OCI-LY7 (cell line): ENCODE results near the gene APCDD1. TPM values are rescaled to one million over a fixed set of nuclear protein-coding genes. Genes with fewer than 3 reads are reported as not detected.

ENCODE experiments used
- BruUV-seq: library from RNA; stranded (reverse); fragments of 400-500 nt; replicated peaks from 2 replicates; lab custom pipeline; 2021; lab: Mats Ljungman, UMichigan
- CTCF ChIA-PET: fragments of 300-600 bp; sonication (Branson Sonifier 250); formaldehyde crosslinking; loops from one replicate; lab custom pipeline; 2022; ENCODE audit warnings: antibody characterized with exemption; ENCODE audit not compliant: unreplicated experiment; lab: Charles Lee
- POLR2A ChIA-PET: fragments of 300-600 bp; sonication (Branson Sonifier 250); formaldehyde crosslinking; loops from one replicate; lab custom pipeline; 2022; ENCODE audit warnings: antibody characterized with exemption; lab: Charles Lee
- DNase-seq: peaks from one replicate; pipeline ENCODE4 v3.0.0-alpha.2; 2015; ENCODE audit warnings: low spot score
- H2AFZ ChIP-seq: fragments of 200-600 bp; sonication (generic), shearing (Covaris generic); 2 replicates; pipeline ENCODE4 v1.6.1; 2014; ENCODE audit warnings: mild to moderate bottlenecking, antibody characterized with exemption, low read length, moderate library complexity
- H3K27ac ChIP-seq: fragments of 200-600 bp; sonication (generic); 2 replicates; pipeline ENCODE4 v1.5.1; 2014; ENCODE audit warnings: mixed run types, low read depth, mild to moderate bottlenecking, moderate library complexity, low read length, inconsistent platforms; ENCODE audit not compliant: poor library complexity, severe bottlenecking
- H3K36me3 ChIP-seq: fragments of 200-600 bp; sonication (generic); 2 replicates; pipeline ENCODE4 v1.6.1; 2014; ENCODE audit warnings: mild to moderate bottlenecking, antibody characterized with exemption, low read length, moderate library complexity, mixed read lengths; ENCODE audit not compliant: insufficient read depth
- H3K4me1 ChIP-seq: fragments of 200-600 bp; sonication (generic); 2 replicates; pipeline ENCODE4 v1.5.1; 2014; ENCODE audit warnings: mild to moderate bottlenecking, low read length; ENCODE audit not compliant: insufficient read depth, poor library complexity, severe bottlenecking
- H3K4me2 ChIP-seq: fragments of 200-600 bp; sonication (generic); 2 replicates; pipeline ENCODE4 v1.6.1; 2014; ENCODE audit warnings: mild to moderate bottlenecking, low read length
- H3K4me3 ChIP-seq: fragments of 200-600 bp; sonication (generic); 2 replicates; pipeline ENCODE4 v1.5.1; 2014; ENCODE audit warnings: mild to moderate bottlenecking, low read depth, low read length; ENCODE audit not compliant: poor library complexity, severe bottlenecking
- H3K79me2 ChIP-seq: fragments of 200-600 bp; sonication (generic); 2 replicates; pipeline ENCODE4 v1.6.1; 2016; ENCODE audit warnings: low read depth, mild to moderate bottlenecking, low read length, moderate library complexity, mixed read lengths; ENCODE audit not compliant: insufficient read depth
- H3K9me2 ChIP-seq: fragments of 200-600 bp; sonication (generic); 2 replicates; pipeline ENCODE4 v1.6.1; 2016; ENCODE audit warnings: mild to moderate bottlenecking, low read length, mixed read lengths; ENCODE audit not compliant: insufficient read depth
- H3K9me3 ChIP-seq: fragments of 200-600 bp; sonication (generic); 2 replicates; pipeline ENCODE4 v1.6.1; 2014; ENCODE audit warnings: mild to moderate bottlenecking, mixed run types, low read length, mixed read lengths
- H4K20me1 ChIP-seq: fragments of 200-600 bp; sonication (generic); 2 replicates; pipeline ENCODE4 v1.6.1; 2014; ENCODE audit warnings: mild to moderate bottlenecking, antibody characterized with exemption, low read length, moderate library complexity, mixed read lengths; ENCODE audit not compliant: insufficient read depth
- CTCF ChIP-seq: fragments of 200-600 bp; sonication (generic); conservative IDR thresholded peaks from 2 replicates; pipeline ENCODE4 v1.5.1; 2014; ENCODE audit warnings: mild to moderate bottlenecking, antibody characterized with exemption, low read length, moderate library complexity, mixed read lengths
- EZH2phosphoT487 ChIP-seq: fragments of 200-600 bp; sonication (generic); IDR thresholded peaks from 2 replicates; pipeline ENCODE4 v1.6.1; 2018; ENCODE audit warnings: low read depth, borderline replicate concordance, mild to moderate bottlenecking, mixed run types, antibody characterized with exemption, low read length, moderate library complexity, mixed read lengths
- intact Hi-C: fragments of 100-400 bp; cut with micrococcal nuclease; formaldehyde crosslinking; loops from one replicate; pipeline ENCODE4 v1.10.0; 2022; ENCODE audit not compliant: unreplicated experiment
- total RNA-seq, 2 experiments: library from RNA; depleted of rRNA in 1 of 2; stranded (reverse); fragments of >200 nt in 1 of 2; shearing (Covaris generic) in 1 of 2; gene quantifications; 2 replicates each; pipeline ENCODE4 v1.2.3, GENCODE V29; 2014 to 2022

Gene APCDD1
- total RNA-seq, 2 experiments from 2014 or later = not detected

- Histone ChIP-seq H3K4me2 (no peak overlapping the region), H2AFZ (no peak overlapping the region), H3K4me1 (peaks cover 5% of the 10 kb centered on the region), H3K9me2 (no peaks in the 10 kb centered on the region), H3K36me3 (no peaks in the 10 kb centered on the region), H3K9me3 (no peaks in the 10 kb centered on the region), H4K20me1 (no peaks in the 10 kb centered on the region), H3K4me3 (no peak overlapping the region), H3K27ac (no peak overlapping the region), H3K79me2 (no peaks in the 10 kb centered on the region)
- intact Hi-C loops = no loop called here
- no peak for DNase-seq
- ChIA-PET POLR2A (interaction anchor here (0.6 to 1.0 kb wide), 3 partner anchors 13 to 477 kb away, joined by 3 read pairs; no protein-coding TSS in a partner anchor), CTCF (no interaction called here)
- TF ChIP-seq CTCF (no peak), EZH2phosphoT487 (no peak)
- BruUV-seq = no TSS peak
Observed at GRCh38 chr18:10470429-10470828, 16.0 kb downstream of the APCDD1 start.

GRCh38 chr18:10471574-10471973 lies 17.1 kb downstream of the APCDD1 start:
- Histone ChIP-seq H3K27ac (no peak overlapping the region), H3K4me3 (no peak overlapping the region), H3K79me2 (no peaks in the 10 kb centered on the region), H2AFZ (no peak overlapping the region), H3K4me1 (peaks cover 17% of the 10 kb centered on the region), H3K4me2 (no peak overlapping the region), H3K9me3 (no peaks in the 10 kb centered on the region), H3K36me3 (no peaks in the 10 kb centered on the region), H3K9me2 (no peaks in the 10 kb centered on the region), H4K20me1 (no peaks in the 10 kb centered on the region)
- POLR2A ChIA-PET = interaction anchor here (1.6 kb wide), 1 partner anchor 11 kb away, joined by 5 read pairs; no protein-coding TSS in a partner anchor
- intact Hi-C loops = no loop called here
- DNase-seq = no peak
- CTCF ChIA-PET = no interaction called here
- no TSS peak for BruUV-seq
- TF ChIP-seq CTCF = no peak
- TF ChIP-seq EZH2phosphoT487 = no peak

GRCh38 chr18:10473132-10473531 lies 18.7 kb downstream of the APCDD1 start:
- Histone ChIP-seq H3K4me2 (no peak overlapping the region), H3K27ac (no peak overlapping the region), H3K9me3 (no peaks in the 10 kb centered on the region), H2AFZ (no peak overlapping the region), H3K4me1 (peaks cover 28% of the 10 kb centered on the region), H3K4me3 (no peak overlapping the region), H3K79me2 (no peaks in the 10 kb centered on the region), H3K9me2 (no peaks in the 10 kb centered on the region), H4K20me1 (no peaks in the 10 kb centered on the region), H3K36me3 (no peaks in the 10 kb centered on the region)
- no peak for DNase-seq
- POLR2A ChIA-PET = interaction anchor here (1.6 kb wide), 1 partner anchor 10 kb away, joined by 5 read pairs; no protein-coding TSS in a partner anchor
- TF ChIP-seq EZH2phosphoT487 = no peak
- no peak for TF ChIP-seq CTCF
- intact Hi-C loops = no loop called here
- CTCF ChIA-PET = interaction anchor here (0.5 kb wide), 1 partner anchor 447 kb away, joined by 3 read pairs; no protein-coding TSS in a partner anchor
- no TSS peak for BruUV-seq
